ENCODE measurements around the gene ABL1. TPM values are rescaled to one million over a fixed set of nuclear protein-coding genes. Genes with fewer than 3 reads are reported as not detected.

The ABL1 gene
- total RNA-seq, 1 donor from 2014 or later, result 113 TPM

- Mint-ChIP-seq H3K4me3 (ENCODE audit: low read depth) (no peak overlapping the region), H3K27me3 (peaks cover 54% of the 10 kb centered on the region), H3K4me1 (ENCODE audit: low read depth) (no peaks in the 10 kb centered on the region), H3K36me3 (ENCODE audit: insufficient read depth) (no peaks in the 10 kb centered on the region), H3K9me3 (ENCODE audit: low read depth) (no peaks in the 10 kb centered on the region), H3K27ac (no peak overlapping the region)
- DNase-seq (ENCODE audit: low spot score, unreplicated experiment), result no peak
- TF ChIP-seq CTCF (IDR thresholded peaks at IDR 0.05; ENCODE audit: unreplicated experiment), result no peak
Measured at GRCh38 chr9:130932255-130933079, 97.4 kb downstream of the ABL1 start.

GRCh38 chr9:130933114-130934046 lies 98.3 kb downstream of the ABL1 start:
- peaks cover 57% of the 10 kb centered on the region for H3K27me3 Mint-ChIP-seq
- DNase-seq (ENCODE audit: low spot score, unreplicated experiment), result no peak

GRCh38 chr9:130934246-130934645 lies 99.2 kb downstream of the ABL1 start:
- TF ChIP-seq CTCF (IDR thresholded peaks at IDR 0.05; ENCODE audit: unreplicated experiment), result no peak
- no peaks in the 10 kb centered on the region for H3K9me3 Mint-ChIP-seq (ENCODE audit: low read depth)
- H3K4me1 Mint-ChIP-seq (ENCODE audit: low read depth), result peaks cover 2% of the 10 kb centered on the region
- peaks cover 61% of the 10 kb centered on the region for H3K27me3 Mint-ChIP-seq
- no peak overlapping the region for H3K27ac Mint-ChIP-seq
- no peaks in the 10 kb centered on the region for H3K36me3 Mint-ChIP-seq (ENCODE audit: insufficient read depth)
- no peak overlapping the region for H3K4me3 Mint-ChIP-seq (ENCODE audit: low read depth)
- no peak for DNase-seq (ENCODE audit: low spot score, unreplicated experiment)

More at GRCh38 chr9:130933114-130934046, 98.3 kb downstream of the ABL1 start:
- TF ChIP-seq CTCF (IDR thresholded peaks at IDR 0.05; ENCODE audit: unreplicated experiment), result no peak
- no peak overlapping the region for H3K27ac Mint-ChIP-seq
- H3K36me3 Mint-ChIP-seq (ENCODE audit: insufficient read depth), result no peaks in the 10 kb centered on the region
- H3K4me3 Mint-ChIP-seq (ENCODE audit: low read depth), result no peak overlapping the region
- H3K9me3 Mint-ChIP-seq (ENCODE audit: low read depth), result no peaks in the 10 kb centered on the region
- H3K4me1 Mint-ChIP-seq (ENCODE audit: low read depth), result no peaks in the 10 kb centered on the region

- no peak for DNase-seq (ENCODE audit: low spot score, unreplicated experiment)
- no peak for TF ChIP-seq CTCF (IDR thresholded peaks at IDR 0.05; ENCODE audit: unreplicated experiment)
- Mint-ChIP-seq H3K27me3 (peaks cover 59% of the 10 kb centered on the region), H3K27ac (no peak overlapping the region), H3K36me3 (ENCODE audit: insufficient read depth) (no peaks in the 10 kb centered on the region), H3K9me3 (ENCODE audit: low read depth) (no peaks in the 10 kb centered on the region), H3K4me1 (ENCODE audit: low read depth) (peaks cover 2% of the 10 kb centered on the region), H3K4me3 (ENCODE audit: low read depth) (no peak overlapping the region)
Measured at GRCh38 chr9:130934702-130935647, 99.9 kb downstream of the ABL1 start.
